Natural killer cell treated with Interleukin-12 subunit alpha and Interleukin-12 subunit beta and Interleukin-15 and Interleukin-18, amount 100 ng/mL, for 72 hours (primary cell): ENCODE measurements around the gene OLR1. TPM values are rescaled to one million over a fixed set of nuclear protein-coding genes. Genes with fewer than 3 reads are reported as not detected.

Experiments
- ATAC-seq, 2 donors: fragments of 150-1000 bp; cut with Tn5 transposase in 1 of 2; sonication (Bioruptor Pico), chemical (Tn5 transposase) in 1 of 2; 2 replicates each; pipeline ENCODE4 v1.10.0; 2021
- DNase-seq: peaks from one replicate; pipeline ENCODE4 v3.0.0; 2022; ENCODE audit warnings: low spot score
- H3K27ac Mint-ChIP-seq, 2 donors: 1 replicate in 1 of 2; 2 replicates in 1 of 2; pipeline ENCODE4 v1.8.0; 2022; ENCODE audit warnings: mixed read lengths in 2 of 2, mild to moderate bottlenecking in 1 of 2, moderate library complexity in 1 of 2
- H3K27me3 Mint-ChIP-seq, 2 donors: 1 replicate in 1 of 2; 2 replicates in 1 of 2; pipeline ENCODE4 v1.8.0; 2022; ENCODE audit warnings: mixed read lengths in 2 of 2
- H3K36me3 Mint-ChIP-seq: one replicate; pipeline ENCODE4 v1.8.0; 2022; ENCODE audit warnings: mixed read lengths
- H3K4me1 Mint-ChIP-seq, 2 donors: 1 replicate in 1 of 2; 2 replicates in 1 of 2; pipeline ENCODE4 v1.8.0; 2022; ENCODE audit warnings: low read depth in 2 of 2, mixed read lengths in 2 of 2, mild to moderate bottlenecking in 1 of 2
- H3K4me3 Mint-ChIP-seq: one replicate; pipeline ENCODE4 v1.8.0; 2022; ENCODE audit warnings: mixed read lengths
- H3K9me3 Mint-ChIP-seq: 2 replicates; pipeline ENCODE4 v1.8.0; 2022; ENCODE audit warnings: mixed read lengths
- total RNA-seq, 2 donors: library from RNA; stranded (reverse); gene quantifications; one replicate each; pipeline ENCODE4 v1.2.3, GENCODE V29; 2022

The OLR1 gene
- total RNA-seq, 2 donors from 2014 or later = not detected

DNA sequence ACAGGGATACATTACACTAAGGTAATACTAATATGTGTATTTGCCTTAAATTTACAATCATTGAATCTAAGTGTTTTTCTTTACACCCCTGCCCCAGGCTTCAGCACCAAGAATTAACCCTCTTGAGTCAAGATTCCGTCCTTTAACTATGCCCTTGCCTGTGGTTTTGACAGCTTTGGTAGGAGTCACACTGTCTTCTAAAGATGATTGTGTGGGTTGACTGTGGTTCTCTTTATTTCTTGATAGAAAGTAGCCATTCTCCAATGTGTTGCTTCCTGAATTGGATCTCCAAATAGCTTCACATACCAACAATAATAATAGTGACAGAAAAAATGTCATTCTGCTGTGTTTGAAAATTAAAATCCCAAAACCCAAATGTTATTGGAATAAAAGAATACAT is 45.5 kb downstream of the OLR1 start:
- DNase-seq (no peak), ATAC-seq (peak in 1 of 2 donors; percentile 70)
- Mint-ChIP-seq H3K4me3 (no peak overlapping the region), H3K4me1 (peaks cover 0 to 7% of the 10 kb centered on the region in 2 donors), H3K36me3 (no peaks in the 10 kb centered on the region), H3K27me3 (peaks cover 8 to 11% of the 10 kb centered on the region in 2 donors), H3K9me3 (no peaks in the 10 kb centered on the region), H3K27ac (no peak overlapping the region)

DNA sequence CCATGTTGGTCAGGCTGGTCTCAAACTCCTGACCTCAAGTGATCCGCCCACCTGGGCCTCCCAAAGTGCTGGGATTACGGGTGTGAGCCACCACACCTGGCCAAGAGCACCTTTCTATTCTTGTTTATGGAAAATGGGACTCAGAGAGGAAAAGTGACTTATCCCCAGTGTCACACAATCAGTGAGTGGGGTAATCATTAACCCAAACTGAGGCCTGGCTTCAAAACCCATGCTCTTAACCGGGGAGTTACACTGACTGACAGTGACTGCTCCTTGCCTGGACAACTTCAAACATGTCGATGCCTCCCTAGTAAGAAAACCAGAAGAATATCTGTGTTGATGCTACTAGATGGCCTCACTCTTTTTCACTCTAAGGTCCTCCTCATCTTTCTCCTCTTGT is 49.2 kb downstream of the OLR1 start:
- ATAC-seq (no peak), DNase-seq (no peak)
- Mint-ChIP-seq H3K36me3 (no peaks in the 10 kb centered on the region), H3K4me3 (no peak overlapping the region), H3K4me1 (peaks cover 0 to 7% of the 10 kb centered on the region in 2 donors), H3K27me3 (peaks cover 4 to 8% of the 10 kb centered on the region in 2 donors), H3K9me3 (no peaks in the 10 kb centered on the region), H3K27ac (no peak overlapping the region)

DNA sequence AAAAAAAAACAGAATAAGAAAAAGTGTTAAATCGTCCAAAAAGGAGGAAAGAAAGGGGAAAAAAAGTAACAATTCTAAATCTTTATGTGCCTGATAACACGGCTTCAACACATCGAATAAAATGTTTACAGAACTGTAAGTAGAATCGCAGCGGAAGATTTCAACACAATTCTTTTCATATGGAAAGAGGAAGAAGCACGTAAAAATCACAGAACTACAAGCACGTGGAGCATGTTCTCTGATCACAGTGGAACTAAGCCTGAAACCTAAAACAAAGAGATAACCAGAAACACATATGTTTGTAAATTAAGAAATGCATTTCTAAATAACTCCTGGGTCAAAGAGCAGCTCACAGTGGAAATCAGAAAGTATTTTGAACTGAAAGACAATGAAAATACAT is 50.7 kb downstream of the OLR1 start:
- no peaks in the 10 kb centered on the region for H3K36me3 Mint-ChIP-seq
- H3K27me3 Mint-ChIP-seq = no peaks in the 10 kb centered on the region
- H3K27ac Mint-ChIP-seq = no peak overlapping the region
- DNase-seq (no peak), ATAC-seq (no peak)
- H3K4me1 Mint-ChIP-seq = peaks cover 0 to 3% of the 10 kb centered on the region in 2 donors
- no peaks in the 10 kb centered on the region for H3K9me3 Mint-ChIP-seq
- H3K4me3 Mint-ChIP-seq = no peak overlapping the region

DNA sequence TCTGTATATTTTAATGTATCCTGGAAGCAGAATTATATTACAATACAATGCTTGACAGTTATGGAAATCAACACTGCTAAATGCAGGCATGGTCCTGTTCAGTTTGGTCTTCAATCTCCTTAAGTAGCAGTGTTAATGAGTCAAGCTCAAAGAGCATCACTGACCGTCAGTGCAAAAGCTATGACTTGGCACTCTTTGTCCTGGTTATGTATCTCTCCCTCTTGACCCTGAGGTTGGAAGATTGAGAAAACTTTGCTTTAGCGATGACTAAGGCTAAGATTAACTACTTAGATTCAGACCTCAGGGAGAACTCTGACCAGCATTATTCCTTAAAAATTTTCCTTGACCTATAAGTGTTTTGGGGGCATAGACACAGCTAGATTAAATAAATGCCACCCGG is 52.9 kb downstream of the OLR1 start:
- H3K36me3 Mint-ChIP-seq = no peaks in the 10 kb centered on the region
- H3K4me1 Mint-ChIP-seq = no peaks in the 10 kb centered on the region
- H3K27me3 Mint-ChIP-seq = peaks cover 0 to 5% of the 10 kb centered on the region in 2 donors
- no peak overlapping the region for H3K4me3 Mint-ChIP-seq
- no peak for ATAC-seq
- no peak for DNase-seq
- H3K27ac Mint-ChIP-seq = no peak overlapping the region
- no peaks in the 10 kb centered on the region for H3K9me3 Mint-ChIP-seq

DNA sequence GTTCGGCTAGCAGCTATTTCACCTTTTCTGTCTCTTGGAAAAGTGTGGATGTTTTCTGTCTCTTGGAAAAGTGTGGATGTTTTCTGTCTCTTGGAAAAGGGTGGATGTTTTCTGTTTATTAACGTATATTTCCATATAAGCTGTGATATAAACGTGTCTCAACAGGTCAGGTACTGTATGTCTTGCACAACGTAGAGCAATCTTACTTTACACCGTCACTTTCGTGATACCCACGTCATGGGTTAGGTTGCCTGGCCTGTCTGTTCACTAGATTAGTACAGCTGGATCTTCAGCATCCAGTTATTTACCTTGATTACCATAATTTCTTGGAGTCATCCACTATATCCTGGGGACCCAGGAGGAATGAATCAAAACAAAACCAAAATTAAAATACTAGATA is 56.0 kb downstream of the OLR1 start:
- Mint-ChIP-seq H3K4me3 (no peak overlapping the region), H3K27ac (no peak overlapping the region), H3K9me3 (no peaks in the 10 kb centered on the region), H3K36me3 (no peaks in the 10 kb centered on the region), H3K4me1 (no peaks in the 10 kb centered on the region), H3K27me3 (peaks cover 0 to 5% of the 10 kb centered on the region in 2 donors)
- ATAC-seq (no peak), DNase-seq (no peak)

DNA sequence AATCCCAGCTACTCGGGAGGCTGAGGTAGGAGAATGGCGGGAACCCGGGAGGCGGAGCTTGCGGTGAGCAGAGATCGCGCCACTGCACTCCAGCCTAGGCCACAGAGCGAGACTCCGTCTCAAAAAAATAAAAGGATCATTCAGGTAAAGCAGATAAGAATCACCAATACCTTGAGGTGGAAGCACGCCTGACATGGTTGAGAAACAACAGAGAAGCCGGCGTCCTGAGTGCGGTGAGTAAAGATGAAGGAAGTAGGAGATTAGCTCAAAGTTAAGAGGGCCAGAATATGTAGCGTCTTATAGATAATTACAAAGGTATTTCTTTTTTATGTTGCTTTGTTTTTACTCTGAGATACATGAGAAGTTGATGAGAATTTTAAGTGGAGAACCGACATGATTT is 56.6 kb downstream of the OLR1 start:
- H3K9me3 Mint-ChIP-seq = no peaks in the 10 kb centered on the region
- peaks cover 3 to 5% of the 10 kb centered on the region in 2 donors for H3K27me3 Mint-ChIP-seq
- H3K27ac Mint-ChIP-seq = no peak overlapping the region
- H3K36me3 Mint-ChIP-seq = no peaks in the 10 kb centered on the region
- DNase-seq (no peak), ATAC-seq (no peak)
- H3K4me3 Mint-ChIP-seq = no peak overlapping the region
- no peaks in the 10 kb centered on the region for H3K4me1 Mint-ChIP-seq

DNA sequence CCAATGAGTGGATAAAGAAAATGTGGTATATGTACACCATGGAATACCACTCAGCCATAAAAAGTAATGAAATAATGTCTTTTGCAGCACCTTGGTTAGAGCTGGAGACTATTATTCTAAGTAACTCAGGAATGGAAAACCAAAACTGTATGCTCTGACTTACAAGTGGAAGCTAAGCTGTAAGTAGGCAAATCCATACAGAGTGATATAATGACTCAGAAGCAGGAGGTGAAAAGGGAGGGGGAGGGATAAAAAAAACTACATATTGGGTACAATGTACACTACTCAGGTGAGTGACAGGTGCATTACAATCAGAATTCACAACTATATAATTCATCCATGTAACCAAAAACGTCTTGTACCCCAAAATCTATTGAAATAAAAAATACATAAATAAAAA is 58.0 kb downstream of the OLR1 start:
- DNase-seq (no peak), ATAC-seq (no peak)
- Mint-ChIP-seq H3K4me1 (no peaks in the 10 kb centered on the region), H3K9me3 (no peaks in the 10 kb centered on the region), H3K4me3 (no peak overlapping the region), H3K27me3 (peaks cover 7 to 9% of the 10 kb centered on the region in 2 donors), H3K36me3 (no peaks in the 10 kb centered on the region), H3K27ac (no peak overlapping the region)

DNA sequence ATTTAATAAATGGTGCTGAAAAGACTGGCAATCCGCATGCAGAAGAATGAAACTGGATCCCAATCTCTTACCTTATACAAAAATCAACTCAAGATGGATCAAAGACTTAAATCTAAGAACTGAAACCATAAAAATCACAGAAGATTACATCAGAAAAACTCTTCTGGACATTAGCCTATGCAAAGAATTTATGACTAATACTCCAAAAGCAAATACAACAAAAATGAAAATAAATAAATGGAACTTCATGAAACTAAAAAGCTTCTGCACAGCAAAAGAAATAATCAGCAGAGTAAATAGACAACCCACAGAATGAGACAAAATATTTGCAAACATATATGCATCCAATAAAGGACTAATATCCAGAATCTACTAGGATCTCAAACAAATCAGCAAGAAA is 58.9 kb downstream of the OLR1 start:
- H3K27ac Mint-ChIP-seq = no peak overlapping the region
- H3K9me3 Mint-ChIP-seq = no peaks in the 10 kb centered on the region
- no peak for ATAC-seq
- DNase-seq = no peak
- peaks cover 7 to 9% of the 10 kb centered on the region in 2 donors for H3K27me3 Mint-ChIP-seq
- H3K4me1 Mint-ChIP-seq = no peaks in the 10 kb centered on the region
- no peak overlapping the region for H3K4me3 Mint-ChIP-seq
- H3K36me3 Mint-ChIP-seq = no peaks in the 10 kb centered on the region

DNA sequence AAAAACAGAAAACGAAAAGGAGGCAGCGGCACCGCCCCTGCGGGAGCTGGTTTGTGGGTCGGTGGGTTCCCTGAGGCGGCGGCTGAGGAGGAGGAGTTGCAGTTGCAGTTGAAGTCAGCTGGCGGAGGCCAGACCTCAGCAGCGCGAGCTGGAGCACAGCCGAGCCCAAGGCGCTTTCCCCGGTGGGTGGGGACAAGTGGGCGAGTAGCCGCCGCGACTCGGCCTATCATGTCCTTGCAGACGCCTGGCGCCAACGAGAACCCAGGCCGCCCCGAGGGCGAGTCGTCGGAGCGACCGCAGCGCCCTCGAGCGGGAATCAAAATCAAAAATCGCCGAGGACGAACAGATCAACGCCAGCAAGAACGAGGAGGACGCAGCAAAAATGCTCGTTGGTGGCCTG is 60.5 kb downstream of the OLR1 start:
- no peaks in the 10 kb centered on the region for H3K4me1 Mint-ChIP-seq
- H3K4me3 Mint-ChIP-seq = no peak overlapping the region
- peaks cover 5% of the 10 kb centered on the region for H3K36me3 Mint-ChIP-seq
- no peak for ATAC-seq
- no peak overlapping the region for H3K27ac Mint-ChIP-seq
- no peaks in the 10 kb centered on the region for H3K9me3 Mint-ChIP-seq
- H3K27me3 Mint-ChIP-seq = peaks cover 7 to 9% of the 10 kb centered on the region in 2 donors
- no peak for DNase-seq

DNA sequence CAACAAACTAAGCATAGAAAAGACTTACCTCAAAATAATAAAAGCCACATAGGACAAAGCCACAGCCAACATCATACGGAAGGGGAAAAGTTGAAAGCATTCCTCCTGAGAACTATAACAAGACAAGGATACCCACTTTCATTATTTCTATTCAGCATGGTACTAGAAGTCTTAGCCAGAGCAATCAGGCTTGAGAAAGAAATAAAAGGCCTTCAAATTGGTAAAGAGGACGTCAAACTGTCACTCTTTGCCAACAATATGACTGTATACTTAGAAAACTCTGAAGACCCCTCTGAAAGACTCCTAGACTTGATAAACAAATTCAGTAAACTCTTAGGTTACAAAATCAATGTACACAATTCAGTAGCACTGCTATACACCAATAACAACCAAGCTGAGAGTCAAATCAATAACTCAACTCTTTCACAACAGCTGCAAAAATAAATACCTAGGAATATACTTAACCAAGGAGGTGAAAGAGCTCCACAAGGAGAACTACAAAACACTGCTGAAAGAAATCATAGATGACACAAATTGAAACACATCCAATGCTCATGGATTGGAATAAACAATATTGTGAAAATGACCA is 61.6 kb downstream of the OLR1 start:
- DNase-seq (no peak), ATAC-seq (no peak)
- H3K27me3 Mint-ChIP-seq = peaks cover 11 to 17% of the 10 kb centered on the region in 2 donors
- H3K4me3 Mint-ChIP-seq = no peak overlapping the region
- peaks cover 11% of the 10 kb centered on the region for H3K36me3 Mint-ChIP-seq
- H3K27ac Mint-ChIP-seq = no peak overlapping the region
- H3K9me3 Mint-ChIP-seq = no peaks in the 10 kb centered on the region
- H3K4me1 Mint-ChIP-seq = no peaks in the 10 kb centered on the region

Other genes starting within 250 kb of the OLR1 start
- gene CLEC2A, start 239.8 kb downstream of the OLR1 start, total RNA-seq = not detected
- 1 to 10 TPM; 2.0 to 4.8 TPM for gene CLEC12A, start 200.7 kb downstream of the OLR1 start, total RNA-seq
- not detected for gene CLEC1B, start 173.0 kb downstream of the OLR1 start, total RNA-seq
- under 1 TPM in 1 of 2 donors, not detected in 1; 0.57 TPM for gene CLEC12B, start 161.5 kb downstream of the OLR1 start, total RNA-seq
- gene CLEC9A, start 141.4 kb downstream of the OLR1 start, total RNA-seq = not detected
- gene CLEC1A, start 73.1 kb downstream of the OLR1 start, total RNA-seq = not detected
- gene CLEC7A, start 41.9 kb downstream of the OLR1 start, total RNA-seq = not detected
- not detected for gene TMEM52B, start 6.9 kb upstream of the OLR1 start, total RNA-seq
- gene GABARAPL1, start 40.7 kb upstream of the OLR1 start, total RNA-seq = 10 to 100 TPM; 24.9 to 48.8 TPM
- 100 to 1,000 TPM in 1 of 2 donors, 10 to 100 TPM in 1; 58.2 to 197 TPM for gene KLRD1, start 135.7 kb upstream of the OLR1 start, total RNA-seq
- gene KLRK1, start 217.9 kb upstream of the OLR1 start, total RNA-seq = 100 to 1,000 TPM in 1 of 2 donors, 10 to 100 TPM in 1; 80.4 to 126 TPM
- 10 to 100 TPM in 1 of 2 donors, 1 to 10 TPM in 1; 5.4 to 17.8 TPM for gene KLRC4, start 237.6 kb upstream of the OLR1 start, total RNA-seq
- gene KLRC3, start 248.5 kb upstream of the OLR1 start, total RNA-seq = 1 to 10 TPM; 7.9 to 9.6 TPM